Retina (tissue), 1 donor: Measurements from ENCODE around the gene CAMTA1.

Source experiments
- DNase-seq: peaks from one replicate; pipeline ENCODE4 v3.0.0-alpha.2; 2016

The CAMTA1 gene

GRCh38 chr1:6884652-6885153 is 99.4 kb downstream of the CAMTA1 start:
- DNase-seq, result no peak

GRCh38 chr1:6885426-6885825 is 100.2 kb downstream of the CAMTA1 start:
- DNase-seq, result no peak

DNA sequence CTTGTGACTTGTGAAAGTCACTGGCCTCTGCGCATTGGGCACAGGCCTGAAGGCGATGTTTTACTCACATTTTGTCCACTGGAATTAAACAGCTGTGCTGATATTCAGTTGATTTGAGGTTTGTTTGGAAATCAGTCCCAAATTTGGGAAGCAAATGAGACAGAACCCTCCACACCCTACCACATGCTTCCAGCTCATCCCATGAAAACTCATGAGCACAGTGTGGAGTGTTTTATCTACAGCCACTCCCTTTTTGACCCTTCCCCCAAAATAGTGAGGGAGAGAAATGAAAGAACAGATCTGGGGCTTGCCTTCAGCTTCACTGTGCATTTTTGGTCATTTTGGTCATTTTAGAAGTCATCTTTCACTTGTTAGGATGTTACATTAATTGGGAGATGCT is 101.3 kb downstream of the CAMTA1 start:
- no peak for DNase-seq

DNA sequence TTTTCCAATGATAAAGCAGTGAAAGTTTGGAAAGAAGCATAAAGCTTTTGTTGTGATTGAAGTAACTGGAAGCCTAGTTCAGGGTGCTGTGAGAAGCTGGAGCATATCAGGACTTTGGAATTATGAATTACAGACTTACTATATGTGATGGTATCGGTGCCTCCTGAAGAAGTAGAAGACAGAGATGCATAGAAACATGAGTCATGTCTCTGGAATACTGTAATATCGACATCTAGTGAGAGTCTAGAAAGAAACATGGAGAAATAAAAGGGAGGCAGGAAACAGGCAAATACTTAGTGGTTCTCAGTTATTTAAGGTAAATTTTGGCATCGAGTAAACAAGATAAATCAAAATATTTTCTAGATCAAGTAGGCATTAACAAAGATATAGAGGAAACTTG is 103.0 kb downstream of the CAMTA1 start:
- DNase-seq, result no peak

GRCh38 chr1:6888870-6889269 is 103.6 kb downstream of the CAMTA1 start:
- no peak for DNase-seq

DNA sequence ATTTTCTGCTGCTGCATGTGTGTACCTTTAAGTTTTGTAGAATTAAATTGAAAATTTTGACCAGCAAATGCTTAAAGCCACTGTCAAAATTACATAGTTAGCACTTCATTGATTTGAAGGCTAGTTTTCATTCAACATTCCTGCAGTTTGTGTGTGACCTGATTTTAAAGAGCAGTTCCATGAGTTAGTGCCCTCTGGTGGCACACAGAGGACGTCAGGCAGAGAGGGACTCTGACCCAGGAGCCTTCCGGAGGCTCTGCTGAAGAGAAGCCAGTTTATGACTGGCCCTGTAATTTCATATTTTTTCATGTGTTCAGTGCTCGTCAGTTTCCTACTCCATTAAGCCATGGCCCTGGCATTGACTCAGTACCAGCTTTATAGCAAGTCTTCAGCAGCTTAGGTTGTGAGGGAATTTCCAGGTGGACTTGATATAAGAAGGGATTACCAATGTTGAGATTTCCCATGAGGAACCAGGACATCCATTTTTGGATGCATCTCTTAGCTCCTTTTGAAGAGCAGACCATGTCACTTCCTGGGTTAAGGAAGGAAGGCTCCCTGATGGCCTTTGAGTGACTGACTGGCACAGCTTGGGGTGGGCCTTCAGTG is 104.7 kb downstream of the CAMTA1 start:
- DNase-seq, result peak; percentile 59

DNA sequence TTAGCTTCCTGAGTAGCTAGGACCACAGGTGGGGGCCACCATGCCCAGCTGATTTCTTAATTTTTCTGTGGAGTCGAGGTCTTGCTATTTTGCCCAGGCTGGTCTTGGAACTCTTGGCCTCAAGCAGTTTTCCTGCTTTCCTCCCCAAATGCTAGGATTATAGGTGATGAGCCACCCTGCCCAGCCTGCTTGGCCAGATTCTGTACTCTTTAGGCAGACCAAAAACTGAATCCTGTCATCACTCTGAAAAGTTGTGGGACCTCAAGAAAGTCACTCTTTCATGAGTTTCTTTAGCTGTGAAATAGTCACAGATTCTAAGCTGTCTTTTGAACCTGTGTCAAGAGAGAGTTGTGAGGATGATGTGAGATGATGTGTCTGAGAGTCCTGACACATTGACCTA is 105.4 kb downstream of the CAMTA1 start:
- no peak for DNase-seq

GRCh38 chr1:6891781-6892579 is 106.7 kb downstream of the CAMTA1 start:
- DNase-seq, result no peak

DNA sequence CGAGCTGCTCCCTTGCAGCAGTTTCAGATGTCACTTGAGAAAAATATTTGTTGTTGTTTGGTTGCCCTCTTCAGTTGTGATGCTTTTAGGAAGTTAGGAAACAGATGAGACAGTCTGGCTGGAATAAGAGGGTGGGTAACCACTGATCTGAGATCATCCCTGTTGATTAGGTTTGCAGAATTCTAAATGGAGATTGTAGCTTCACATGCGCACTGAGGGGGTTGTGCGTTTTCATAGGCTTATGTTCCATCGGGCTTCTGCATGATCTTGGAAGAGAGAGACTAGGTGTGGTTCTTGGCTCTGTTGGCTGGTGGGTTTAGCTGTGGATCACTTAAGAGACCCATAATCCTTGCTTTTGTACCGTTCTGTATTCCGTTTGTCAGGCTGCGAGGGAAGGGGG is 108.1 kb downstream of the CAMTA1 start:
- no peak for DNase-seq

- no peak for DNase-seq
Measured at GRCh38 chr1:6897138-6897537, 111.9 kb downstream of the CAMTA1 start.

GRCh38 chr1:6898974-6899539 is 113.8 kb downstream of the CAMTA1 start:
- DNase-seq, result no peak

GRCh38 chr1:6899621-6900020 is 114.4 kb downstream of the CAMTA1 start:
- no peak for DNase-seq

GRCh38 chr1:6902153-6902552 is 116.9 kb downstream of the CAMTA1 start:
- no peak for DNase-seq

DNA sequence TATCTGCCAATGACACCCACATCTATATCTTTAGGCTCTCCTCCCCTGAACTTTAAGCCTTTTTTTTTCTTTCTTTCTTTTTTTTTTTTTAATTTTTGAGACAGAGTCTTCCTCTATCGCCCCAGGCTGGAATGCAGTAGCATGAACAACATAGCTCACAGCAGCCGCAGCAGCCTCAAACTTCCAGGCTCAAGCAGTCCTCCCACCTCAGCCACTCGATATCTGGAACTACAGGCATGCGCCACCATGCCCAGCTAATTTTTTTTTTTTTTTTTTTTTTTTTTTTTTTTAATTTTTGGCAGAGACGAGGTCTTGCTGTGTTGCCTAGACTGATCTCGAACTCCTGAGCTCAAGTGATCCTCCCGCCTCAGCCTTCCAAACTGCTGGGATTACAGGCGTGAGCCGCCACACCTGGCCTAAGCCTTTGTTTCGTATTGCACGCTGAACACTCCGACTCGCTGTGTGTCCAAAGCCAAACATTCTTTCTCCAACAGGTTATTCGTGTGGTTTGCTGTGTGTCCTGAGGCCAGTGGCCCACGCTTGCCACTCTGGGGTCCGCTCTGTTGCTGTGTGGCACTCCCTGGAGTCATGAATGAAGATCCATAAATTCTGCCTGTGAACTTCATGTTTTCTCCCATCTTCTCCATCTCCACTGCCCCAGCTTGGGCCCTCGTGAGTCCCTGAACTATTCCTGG is 119.4 kb downstream of the CAMTA1 start:
- no peak for DNase-seq

DNA sequence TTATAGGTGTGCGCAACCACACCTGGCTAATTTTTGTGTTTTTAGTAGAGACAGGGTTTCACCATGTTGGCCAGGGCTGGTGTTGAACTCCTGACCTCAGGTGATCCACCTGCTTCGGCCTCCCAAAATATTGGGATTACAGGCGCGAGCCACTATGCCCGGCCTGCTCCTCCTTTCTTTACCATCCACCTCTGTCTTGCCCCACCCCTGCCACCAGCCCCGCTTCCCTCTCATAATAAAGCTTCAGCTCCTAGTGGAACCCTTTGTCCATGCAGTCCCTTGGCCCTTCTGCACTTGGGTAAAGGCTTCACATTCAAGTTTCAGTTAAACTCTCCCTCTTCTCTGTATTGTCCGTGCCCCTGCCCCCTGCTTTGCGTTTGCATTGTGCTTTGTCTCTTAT is 120.1 kb downstream of the CAMTA1 start:
- DNase-seq, result no peak

GRCh38 chr1:6905790-6906189 is 120.5 kb downstream of the CAMTA1 start:
- no peak for DNase-seq

- DNase-seq, result no peak
Measured at GRCh38 chr1:6906783-6907182, 121.5 kb downstream of the CAMTA1 start.

DNA sequence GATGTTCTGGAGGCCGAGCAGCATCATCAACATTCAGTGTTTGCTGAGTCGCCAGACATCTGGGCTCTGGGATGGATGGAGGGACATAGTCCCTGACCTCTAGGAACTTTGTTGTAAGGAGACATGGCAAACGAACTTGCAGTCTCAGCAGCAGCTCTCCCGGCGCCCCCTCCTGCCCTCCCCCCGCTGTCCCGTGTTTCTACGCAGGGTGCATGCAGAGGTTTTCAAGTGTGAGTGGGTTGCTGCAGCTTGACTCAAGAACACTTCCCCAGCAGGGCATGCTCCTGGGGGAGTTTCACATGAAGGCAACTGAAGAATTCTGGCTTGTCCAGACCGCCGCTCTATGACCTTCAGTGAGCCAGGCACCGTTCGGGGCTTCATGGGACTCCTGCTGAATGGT is 121.9 kb downstream of the CAMTA1 start:
- no peak for DNase-seq

GRCh38 chr1:6907676-6908434 is 122.6 kb downstream of the CAMTA1 start:
- DNase-seq, result no peak

- no peak for DNase-seq
Measured at GRCh38 chr1:6909401-6909800, 124.1 kb downstream of the CAMTA1 start.

GRCh38 chr1:6909857-6910256 is 124.6 kb downstream of the CAMTA1 start:
- DNase-seq, result no peak

GRCh38 chr1:6911021-6911941 is 126.0 kb downstream of the CAMTA1 start:
- no peak for DNase-seq
